HG02840 (cell line): ENCODE results near the gene DENND4B.
"Not testable (repeated sequence)": the region's sequence is repeated elsewhere in the genome, so short reads cannot be mapped to it uniquely, and the experiment has no call there.

ENCODE experiments used
- ATAC-seq: cut with Tn5 transposase; IDR thresholded peaks from one replicate; pipeline ENCODE4 v1.9.1; 2021; ENCODE audit warnings: mild to moderate bottlenecking, moderate library complexity, moderate number of reproducible peaks; ENCODE audit not compliant: unreplicated experiment, low FRiP score

Gene DENND4B

DNA sequence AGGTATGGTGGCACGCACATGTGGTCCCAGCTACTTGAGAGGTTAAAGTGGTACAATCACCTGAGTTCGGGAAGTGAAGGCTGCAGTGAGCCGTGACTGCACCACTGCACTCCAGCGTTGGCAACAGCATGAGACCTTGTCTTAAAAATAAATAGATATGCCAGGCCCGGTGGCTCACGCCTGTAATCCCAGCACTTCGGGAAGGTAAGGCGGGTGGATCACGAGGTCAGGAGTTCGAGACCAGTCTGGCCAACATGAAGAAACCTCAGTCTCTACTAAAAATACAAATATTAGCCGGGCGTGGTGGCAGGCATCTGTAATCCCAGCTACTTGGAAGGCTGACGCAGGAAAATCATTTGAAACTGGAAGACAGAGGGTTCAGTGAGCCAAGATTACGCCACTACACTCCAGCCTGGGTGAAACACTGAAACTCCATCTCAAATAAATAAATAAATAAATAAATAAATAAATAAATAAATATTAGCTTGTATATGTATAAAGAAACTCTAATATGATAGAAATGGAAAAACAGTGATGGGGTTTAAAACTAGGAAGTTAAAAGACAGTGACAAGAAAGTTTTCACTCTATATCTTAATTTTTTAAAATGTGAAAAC is 42.6 kb downstream of the DENND4B start:
- no peak for ATAC-seq

DNA sequence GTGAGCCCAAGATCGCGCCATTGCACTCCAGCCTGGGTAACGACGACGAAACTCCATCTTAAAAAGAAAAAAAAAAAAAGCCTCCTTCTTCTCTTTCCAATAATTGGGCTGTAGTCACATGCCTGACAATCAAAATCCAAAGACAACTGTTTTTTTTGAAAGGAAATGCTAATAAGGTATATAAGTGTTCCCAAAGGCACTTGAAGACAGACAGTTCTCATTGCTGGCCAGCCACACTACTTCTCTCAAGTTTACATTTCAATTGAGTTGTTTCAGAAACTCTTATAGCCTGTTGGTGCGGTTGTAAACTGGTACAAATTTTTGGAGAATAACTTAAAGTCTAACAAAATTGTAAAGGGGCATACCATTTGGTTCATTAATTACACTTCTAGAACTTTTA is 47.0 kb downstream of the DENND4B start:
- ATAC-seq, result no peak

- ATAC-seq, result not testable (repeated sequence)
Observed at GRCh38 chr1:153895866-153896265, 50.7 kb downstream of the DENND4B start.

DNA sequence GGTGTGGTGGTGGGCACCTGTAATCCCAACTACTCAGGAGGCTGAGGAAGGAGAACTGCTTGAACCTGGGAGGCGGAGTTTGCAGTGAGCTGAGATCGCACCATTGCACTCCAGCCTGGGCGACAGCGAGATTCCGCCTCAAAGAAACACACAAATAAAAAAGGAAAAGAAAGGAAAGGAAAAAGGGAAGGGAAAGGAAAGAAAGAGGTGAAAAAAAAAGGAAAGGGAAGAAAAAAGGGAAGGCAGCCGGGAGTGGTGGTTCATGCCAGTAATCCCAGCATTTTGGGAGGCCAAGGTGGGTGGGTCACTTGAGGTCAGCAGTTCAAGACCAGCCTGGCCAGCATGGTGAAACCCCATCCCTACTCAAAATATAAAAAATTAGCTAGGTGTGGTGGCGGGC is 55.5 kb downstream of the DENND4B start:
- not testable (repeated sequence) for ATAC-seq

GRCh38 chr1:153888533-153888932 is 58.0 kb downstream of the DENND4B start:
- no peak for ATAC-seq

DNA sequence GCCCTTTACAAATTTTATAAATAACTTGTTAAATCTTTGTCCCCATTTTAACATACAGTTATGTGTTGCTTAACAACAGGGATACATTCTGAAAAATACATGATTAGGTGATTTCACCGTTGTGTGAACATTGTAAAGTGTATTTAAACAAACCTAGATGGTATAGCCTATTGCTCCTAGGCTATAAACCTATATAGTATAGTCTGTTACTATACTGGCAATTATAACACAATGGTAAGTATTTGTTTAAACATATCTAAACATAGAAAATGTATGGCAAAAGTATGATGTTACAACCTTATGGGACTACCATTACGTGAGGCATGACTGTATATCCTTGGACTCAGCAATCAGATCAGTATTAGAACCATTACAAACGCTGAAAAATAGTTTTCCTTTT is 60.4 kb downstream of the DENND4B start:
- no peak for ATAC-seq

- ATAC-seq, result no peak
Observed at GRCh38 chr1:153883223-153883622, 63.3 kb downstream of the DENND4B start.

- no peak for ATAC-seq
Observed at GRCh38 chr1:153882296-153882912, 64.1 kb downstream of the DENND4B start.

- ATAC-seq, result no peak
Observed at GRCh38 chr1:153881751-153882150, 64.8 kb downstream of the DENND4B start.

- no peak for ATAC-seq
Observed at GRCh38 chr1:153880962-153881361, 65.6 kb downstream of the DENND4B start.

DNA sequence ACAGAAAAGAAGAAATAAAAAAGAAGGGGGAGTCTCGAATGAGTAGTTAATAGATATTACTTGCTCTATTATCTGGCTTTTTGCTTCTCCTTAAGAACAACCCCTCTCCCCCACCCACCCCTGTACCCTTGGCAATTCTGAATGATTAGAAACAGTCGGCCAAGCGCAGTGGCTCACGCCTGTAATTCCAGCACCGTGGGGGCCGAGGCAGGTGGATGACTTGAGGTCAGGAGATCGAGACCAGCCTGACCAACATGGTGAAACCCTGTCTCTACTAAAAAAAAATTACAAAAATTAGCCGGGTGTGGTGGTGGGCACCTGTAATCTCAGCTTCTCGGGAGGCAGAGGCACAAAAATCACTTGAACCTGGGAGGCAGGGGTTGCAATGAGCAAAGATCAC is 66.5 kb downstream of the DENND4B start:
- no peak for ATAC-seq
